GM23248 (cell line): ENCODE measurements around the gene SMPDL3B. TPM values are rescaled to one million over a fixed set of nuclear protein-coding genes. Genes with fewer than 3 reads are reported as not detected.

ENCODE experiments used
- DNase-seq: peaks from one replicate; pipeline ENCODE4 v3.0.0-alpha.2; 2015
- H2AFZ ChIP-seq: fragments of 200-600 bp; sonication (generic); 2 replicates; pipeline ENCODE4 v1.6.1; 2016; ENCODE audit warnings: antibody characterized with exemption
- H3F3A ChIP-seq: fragments of 200-600 bp; sonication (generic); 2 replicates; pipeline ENCODE4 v1.6.1; 2016; ENCODE audit warnings: mild to moderate bottlenecking, antibody characterized with exemption, mixed run types; ENCODE audit not compliant: insufficient read depth
- H3K27ac ChIP-seq: fragments of 200-600 bp; sonication (generic); 2 replicates; pipeline ENCODE4 v1.5.1; 2016; ENCODE audit warnings: mild to moderate bottlenecking
- H3K27me3 ChIP-seq: fragments of 200-600 bp; sonication (generic); replicated peaks from 2 replicates; pipeline ENCODE4 v1.6.1; 2016; ENCODE audit warnings: mild to moderate bottlenecking; ENCODE audit not compliant: insufficient read depth
- H3K36me3 ChIP-seq: fragments of 200-600 bp; sonication (generic); 2 replicates; pipeline ENCODE4 v1.6.1; 2016; ENCODE audit warnings: low read depth, mild to moderate bottlenecking
- H3K4me1 ChIP-seq: fragments of 200-600 bp; sonication (generic); 2 replicates; pipeline ENCODE4 v1.6.1; 2016; ENCODE audit warnings: mild to moderate bottlenecking; ENCODE audit not compliant: insufficient read depth
- H3K4me2 ChIP-seq: fragments of 200-600 bp; sonication (generic); one replicate; pipeline ENCODE4 v1.6.1; 2016; ENCODE audit warnings: mild to moderate bottlenecking; ENCODE audit not compliant: unreplicated experiment
- H3K4me3 ChIP-seq: fragments of 200-600 bp; sonication (generic); 2 replicates; pipeline ENCODE4 v1.5.1; 2016; ENCODE audit warnings: mild to moderate bottlenecking
- H3K79me2 ChIP-seq: fragments of 200-600 bp; sonication (generic); 2 replicates; pipeline ENCODE4 v1.6.1; 2016; ENCODE audit warnings: mild to moderate bottlenecking; ENCODE audit not compliant: insufficient read depth
- H3K9ac ChIP-seq: fragments of 200-600 bp; sonication (generic); 2 replicates; pipeline ENCODE4 v1.6.1; 2016; ENCODE audit warnings: mild to moderate bottlenecking
- H3K9me2 ChIP-seq: fragments of 200-600 bp; sonication (generic); 2 replicates; pipeline ENCODE4 v1.6.1; 2016; ENCODE audit warnings: mixed run types, mild to moderate bottlenecking, moderate library complexity; ENCODE audit not compliant: insufficient read depth
- H3K9me3 ChIP-seq: fragments of 200-600 bp; sonication (generic); one replicate; pipeline ENCODE4 v1.6.1; 2017; ENCODE audit warnings: low read depth
- H4K20me1 ChIP-seq: fragments of 200-600 bp; sonication (generic); 2 replicates; pipeline ENCODE4 v1.6.0; 2016; ENCODE audit not compliant: insufficient read depth
- EZH2 ChIP-seq: fragments of 200-600 bp; sonication (generic); IDR thresholded peaks from 2 replicates; pipeline ENCODE4 v1.6.1; 2018; ENCODE audit warnings: antibody characterized with exemption, mild to moderate bottlenecking; ENCODE audit not compliant: insufficient read depth, poor library complexity, severe bottlenecking
- EZH2phosphoT487 ChIP-seq: fragments of 200-600 bp; sonication (generic); IDR thresholded peaks from 2 replicates; pipeline ENCODE4 v1.6.1; 2018; ENCODE audit warnings: antibody characterized with exemption, moderate library complexity, mild to moderate bottlenecking, low read depth; ENCODE audit not compliant: insufficient read depth
- WGBS, 2 experiments: methylation state at CpG; one replicate each; pipeline ENCODE4 v1.1.6; 2015 to 2017; ENCODE audit warnings: low lambda C conversion rate in 2 of 2, low coverage in 1 of 2; ENCODE audit errors: missing lambda C conversion rate in 2 of 2; 5-methylcytosine and 5-hydroxymethylcytosine counted together
- in situ Hi-C: fragments of 300-500 bp; cut with MboI; formaldehyde crosslinking; loops from 2 replicates; pipeline ENCODE4 v1.15.0; 2020
- polyA plus RNA-seq: library from polyadenylated mRNA; unstranded; fragments of >200 nt; fragmentation: Nextera tagmentation; extraction: Ambion mirVana; gene quantifications from 2 replicates; pipeline ENCODE4 v1.2.1, GENCODE V29; 2016
- total RNA-seq: library from RNA; depleted of rRNA; stranded (reverse); fragments of >200 nt; shearing (Covaris generic); gene quantifications from 2 replicates; pipeline ENCODE4 v1.2.3, GENCODE V29; 2014

Gene SMPDL3B
- total and polyA plus RNA-seq, 2 experiments from 2014 or later: not detected

- no peaks in the 10 kb centered on the region for H4K20me1 ChIP-seq
- no peaks in the 10 kb centered on the region for H3K9me3 ChIP-seq
- WGBS, 2 experiments: 53 to 61% methylated on average over 3 of the region's 3 CpGs
- no peak overlapping the region for H2AFZ ChIP-seq
- H3K36me3 ChIP-seq: no peaks in the 10 kb centered on the region
- no peaks in the 10 kb centered on the region for H3F3A ChIP-seq
- no peak overlapping the region for H3K9ac ChIP-seq
- in situ Hi-C loops: no loop called here
- no peaks in the 10 kb centered on the region for H3K4me1 ChIP-seq
- H3K4me2 ChIP-seq: no peak overlapping the region
- no peaks in the 10 kb centered on the region for H3K27me3 ChIP-seq
- DNase-seq: no peak
- H3K79me2 ChIP-seq: no peaks in the 10 kb centered on the region
- H3K9me2 ChIP-seq: no peaks in the 10 kb centered on the region
- H3K27ac ChIP-seq: no peak overlapping the region
- TF ChIP-seq EZH2phosphoT487 (no peak), EZH2 (no peak)
- H3K4me3 ChIP-seq: no peak overlapping the region
Observed at GRCh38 chr1:27951396-27951795, 16.6 kb downstream of the SMPDL3B start.

- H3K4me1 ChIP-seq: no peaks in the 10 kb centered on the region
- no peaks in the 10 kb centered on the region for H3K9me2 ChIP-seq
- no peak overlapping the region for H3K9ac ChIP-seq
- no peaks in the 10 kb centered on the region for H3K27me3 ChIP-seq
- no peak for TF ChIP-seq EZH2phosphoT487
- TF ChIP-seq EZH2: no peak
- H2AFZ ChIP-seq: no peak overlapping the region
- no peaks in the 10 kb centered on the region for H4K20me1 ChIP-seq
- no peaks in the 10 kb centered on the region for H3K79me2 ChIP-seq
- 25 to 29% methylated on average over 3 of the region's 3 CpGs for WGBS, 2 experiments
- H3K4me3 ChIP-seq: no peak overlapping the region
- H3K36me3 ChIP-seq: no peaks in the 10 kb centered on the region
- no peak overlapping the region for H3K27ac ChIP-seq
- no peaks in the 10 kb centered on the region for H3F3A ChIP-seq
- no peak overlapping the region for H3K4me2 ChIP-seq
- in situ Hi-C loops: no loop called here
- H3K9me3 ChIP-seq: no peaks in the 10 kb centered on the region
- no peak for DNase-seq
Observed at GRCh38 chr1:27952147-27952546, 17.3 kb downstream of the SMPDL3B start.

- in situ Hi-C loops: no loop called here
Observed at GRCh38 chr1:27954186-27954585, 19.4 kb downstream of the SMPDL3B start.

GRCh38 chr1:27955076-27955475 lies 20.3 kb downstream of the SMPDL3B start:
- in situ Hi-C loops: no loop called here
- no peaks in the 10 kb centered on the region for H3F3A ChIP-seq
- no peaks in the 10 kb centered on the region for H4K20me1 ChIP-seq
- WGBS, 2 experiments: 85 to 87% methylated on average over 6 of the region's 6 CpGs
- DNase-seq: no peak
- no peak overlapping the region for H2AFZ ChIP-seq
- H3K4me3 ChIP-seq: no peak overlapping the region
- H3K27me3 ChIP-seq: no peaks in the 10 kb centered on the region
- no peaks in the 10 kb centered on the region for H3K9me3 ChIP-seq
- no peaks in the 10 kb centered on the region for H3K9me2 ChIP-seq
- no peaks in the 10 kb centered on the region for H3K79me2 ChIP-seq
- TF ChIP-seq EZH2: no peak
- no peak for TF ChIP-seq EZH2phosphoT487
- H3K36me3 ChIP-seq: no peaks in the 10 kb centered on the region
- H3K4me2 ChIP-seq: no peak overlapping the region
- no peak overlapping the region for H3K9ac ChIP-seq
- no peaks in the 10 kb centered on the region; the same call in 1 of the 2 replicates for H3K4me1 ChIP-seq
- H3K27ac ChIP-seq: no peak overlapping the region

More at GRCh38 chr1:27954186-27954585, 19.4 kb downstream of the SMPDL3B start:
- Histone ChIP-seq H3K27ac (no peak overlapping the region), H3K27me3 (no peaks in the 10 kb centered on the region), H3F3A (no peaks in the 10 kb centered on the region), H3K4me1 (no peaks in the 10 kb centered on the region; the same call in 1 of the 2 replicates), H3K9ac (no peak overlapping the region), H4K20me1 (no peaks in the 10 kb centered on the region), H3K9me2 (no peaks in the 10 kb centered on the region), H3K4me2 (no peak overlapping the region), H3K36me3 (no peaks in the 10 kb centered on the region), H2AFZ (no peak overlapping the region), H3K79me2 (no peaks in the 10 kb centered on the region), H3K9me3 (no peaks in the 10 kb centered on the region), H3K4me3 (no peak overlapping the region)
- DNase-seq: no peak
- WGBS, 2 experiments: 71 to 76% methylated on average over 10 of the region's 10 CpGs
- TF ChIP-seq EZH2 (no peak), EZH2phosphoT487 (no peak)

- no peak overlapping the region for H3K9ac ChIP-seq
- H3F3A ChIP-seq: 0 out of 2 replicates have a peak, but pooled peaks cover 12% of the 10 kb centered on the region
- no peak overlapping the region for H2AFZ ChIP-seq
- H3K27ac ChIP-seq: no peak overlapping the region
- TF ChIP-seq EZH2phosphoT487 (no peak), EZH2 (no peak)
- H3K9me3 ChIP-seq: no peaks in the 10 kb centered on the region
- in situ Hi-C loops: no loop called here
- H3K4me1 ChIP-seq: peaks cover 7% of the 10 kb centered on the region
- 78 to 80% methylated on average over 6 of the region's 6 CpGs for WGBS, 2 experiments
- peaks cover 6% of the 10 kb centered on the region for H3K79me2 ChIP-seq
- H4K20me1 ChIP-seq: no peaks in the 10 kb centered on the region
- no peaks in the 10 kb centered on the region for H3K27me3 ChIP-seq
- H3K4me2 ChIP-seq: no peak overlapping the region
- H3K4me3 ChIP-seq: no peak overlapping the region
- H3K36me3 ChIP-seq: no peaks in the 10 kb centered on the region
- no peaks in the 10 kb centered on the region for H3K9me2 ChIP-seq
- DNase-seq: no peak
Observed at GRCh38 chr1:27956761-27957160, 22.0 kb downstream of the SMPDL3B start.
